WTC11 (cell line): ENCODE results near the gene HIPK2. TPM values are rescaled to one million over a fixed set of nuclear protein-coding genes. Genes with fewer than 3 reads are reported as not detected.

Experiments used
- ATAC-seq: fragments of 200-7000 bp; cut with Tn5 transposase; 2 replicates; pipeline ENCODE4 v1.10.0; 2021; ENCODE audit warnings: mild to moderate bottlenecking, moderate library complexity
- CTCF ChIA-PET: fragments of 300-600 bp; sonication (Branson Sonifier 250); formaldehyde crosslinking; loops from one replicate; lab custom pipeline; 2021; ENCODE audit warnings: antibody characterized with exemption; lab: Charles Lee
- POLR2A ChIA-PET: fragments of 350-600 bp; sonication (Branson Sonifier 250); formaldehyde crosslinking; loops from one replicate; lab custom pipeline; 2021; ENCODE audit warnings: antibody characterized with exemption; lab: Charles Lee
- DNase-seq: peaks from one replicate; pipeline ENCODE4 v3.0.0; 2021; ENCODE audit warnings: low spot score
- H3K27ac Mint-ChIP-seq: 2 replicates; pipeline ENCODE4 v1.8.0; 2021; ENCODE audit warnings: mixed read lengths
- H3K27me3 Mint-ChIP-seq: 2 replicates; pipeline ENCODE4 v1.8.0; 2021; ENCODE audit warnings: low read depth, mild to moderate bottlenecking, moderate library complexity, mixed read lengths
- H3K36me3 Mint-ChIP-seq: 2 replicates; pipeline ENCODE4 v1.8.0; 2021; ENCODE audit warnings: mixed read lengths
- H3K4me1 Mint-ChIP-seq: 2 replicates; pipeline ENCODE4 v1.8.0; 2022; ENCODE audit warnings: mixed read lengths
- H3K4me3 Mint-ChIP-seq: 2 replicates; pipeline ENCODE4 v1.8.0; 2021; ENCODE audit warnings: mild to moderate bottlenecking, moderate library complexity, mixed read lengths
- H3K9me3 Mint-ChIP-seq: 2 replicates; pipeline ENCODE4 v1.8.0; 2021; ENCODE audit warnings: mixed read lengths
- ARID4B ChIP-seq: sonication (generic); formaldehyde crosslinking; IDR thresholded peaks from 2 replicates; pipeline ENCODE4 v1.8.0; 2023; ENCODE audit warnings: missing genetic modification reagents, mild to moderate bottlenecking, borderline replicate concordance
- ATF6 ChIP-seq: sonication (generic); formaldehyde crosslinking; IDR thresholded peaks from 2 replicates; pipeline ENCODE4 v1.8.1; 2023; ENCODE audit warnings: mild to moderate bottlenecking, missing genetic modification reagents
- E2F4 ChIP-seq: sonication (generic); formaldehyde crosslinking; IDR thresholded peaks from 2 replicates; pipeline ENCODE4 v1.8.1; 2022; ENCODE audit warnings: low read depth, mild to moderate bottlenecking, moderate library complexity, missing genetic modification reagents, borderline replicate concordance
- FOXP4 ChIP-seq: sonication (generic); formaldehyde crosslinking; IDR thresholded peaks from 2 replicates; pipeline ENCODE4 v1.8.0; 2022; ENCODE audit warnings: mild to moderate bottlenecking, missing genetic modification reagents
- JAZF1 ChIP-seq: fragments of 250-450 bp; sonication (Bioruptor Pico); IDR thresholded peaks from 2 replicates; pipeline ENCODE4 v1.9.0; 2021; ENCODE audit warnings: moderate library complexity, mild to moderate bottlenecking, inconsistent platforms
- MLX ChIP-seq: sonication (generic); formaldehyde crosslinking; IDR thresholded peaks from 2 replicates; pipeline ENCODE4 v1.8.1; 2023; ENCODE audit warnings: mild to moderate bottlenecking, missing genetic modification reagents, moderate library complexity
- PRDM15 ChIP-seq: sonication (generic); formaldehyde crosslinking; IDR thresholded peaks from 2 replicates; pipeline ENCODE4 v1.8.0; 2022; ENCODE audit warnings: missing genetic modification reagents
- SOX15 ChIP-seq: fragments of 250-450 bp; sonication (Bioruptor Pico); IDR thresholded peaks from 2 replicates; pipeline ENCODE4 v1.9.0; 2021; ENCODE audit warnings: mild to moderate bottlenecking
- ZBTB21 ChIP-seq: sonication (generic); formaldehyde crosslinking; IDR thresholded peaks from 2 replicates; pipeline ENCODE4 v1.8.1; 2023; ENCODE audit warnings: mild to moderate bottlenecking, missing genetic modification reagents, borderline replicate concordance
- ZNF423 ChIP-seq: fragments of 250-450 bp; sonication (Bioruptor Pico); IDR thresholded peaks from 2 replicates; pipeline ENCODE4 v2.1.2; 2022; ENCODE audit warnings: mild to moderate bottlenecking, moderate library complexity
- ZNF512 ChIP-seq: sonication (generic); formaldehyde crosslinking; IDR thresholded peaks from 2 replicates; pipeline ENCODE4 v1.8.1; 2022; ENCODE audit warnings: missing genetic modification reagents, borderline replicate concordance
- ZNF671 ChIP-seq: fragments of 250-450 bp; sonication (Bioruptor Pico); IDR thresholded peaks from 2 replicates; pipeline ENCODE4 v1.8.0; 2021; ENCODE audit warnings: mild to moderate bottlenecking
- total RNA-seq: library from RNA; stranded (reverse); gene quantifications from 3 replicates; pipeline ENCODE4 v1.2.3, GENCODE V29; 2021

Gene HIPK2
- total RNA-seq, 1 experiment from 2014 or later = 25.3 TPM

GRCh38 chr7:139716156-139716942 lies 61.4 kb downstream of the HIPK2 start:
- Mint-ChIP-seq H3K4me1 (peaks cover 33% of the 10 kb centered on the region), H3K4me3 (no peak overlapping the region), H3K9me3 (no peaks in the 10 kb centered on the region), H3K27me3 (no peaks in the 10 kb centered on the region), H3K36me3 (peaks cover 19% of the 10 kb centered on the region), H3K27ac (no peak overlapping the region)
- ATAC-seq (no peak), DNase-seq (no peak)
- no peak for TF ChIP-seq ARID4B (CRISPR knock-in tag)
- no peak for TF ChIP-seq ATF6
- TF ChIP-seq FOXP4 (CRISPR knock-in tag) = no peak
- TF ChIP-seq JAZF1 (CRISPR knock-in tag) = no peak
- no peak for TF ChIP-seq MLX
- no peak for TF ChIP-seq SOX15 (CRISPR knock-in tag)
- TF ChIP-seq PRDM15 = no peak
- no peak for TF ChIP-seq ZNF423 (CRISPR knock-in tag)
- no peak for TF ChIP-seq ZNF671 (CRISPR knock-in tag)
- TF ChIP-seq ZBTB21 (CRISPR knock-in tag) = no peak
- TF ChIP-seq ZNF512 = no peak
- no peak for TF ChIP-seq E2F4 (CRISPR knock-in tag)
- ChIA-PET POLR2A (no interaction called here), CTCF (no interaction called here)
